ENCODE measurements around the gene SLBP. TPM values are rescaled to one million over a fixed set of nuclear protein-coding genes. Genes with fewer than 3 reads are reported as not detected.
"Not testable (repeated sequence)": the region's sequence is repeated elsewhere in the genome, so short reads cannot be mapped to it uniquely, and the experiment has no call there.

The SLBP gene
- total RNA-seq, 1 experiment from 2014 or later = 63.5 TPM

- DNase-seq (ENCODE audit: extremely low read depth, low read depth) = no peak
Observed at GRCh38 chr4:1683261-1683735, 28.8 kb downstream of the SLBP start.

DNA sequence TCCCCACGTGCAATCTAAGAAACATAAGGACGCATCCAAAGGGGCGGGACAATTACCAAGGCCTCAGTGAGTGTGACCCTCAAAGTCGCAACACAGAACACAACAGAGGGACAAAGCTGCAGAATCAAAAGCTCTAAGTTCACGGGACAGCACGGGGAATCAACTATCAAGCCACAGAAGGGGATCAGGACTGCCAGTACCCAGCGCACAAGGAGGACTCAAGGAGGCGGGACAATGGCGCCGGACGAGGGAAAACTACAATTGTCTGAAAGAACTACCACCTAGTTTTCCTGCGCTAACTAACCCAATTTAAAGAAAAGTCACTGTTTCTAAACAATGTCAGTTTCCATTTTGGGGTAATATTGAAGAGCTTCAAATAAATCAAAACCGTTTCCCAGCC is 29.3 kb downstream of the SLBP start:
- no peak for DNase-seq (ENCODE audit: extremely low read depth, low read depth)

DNA sequence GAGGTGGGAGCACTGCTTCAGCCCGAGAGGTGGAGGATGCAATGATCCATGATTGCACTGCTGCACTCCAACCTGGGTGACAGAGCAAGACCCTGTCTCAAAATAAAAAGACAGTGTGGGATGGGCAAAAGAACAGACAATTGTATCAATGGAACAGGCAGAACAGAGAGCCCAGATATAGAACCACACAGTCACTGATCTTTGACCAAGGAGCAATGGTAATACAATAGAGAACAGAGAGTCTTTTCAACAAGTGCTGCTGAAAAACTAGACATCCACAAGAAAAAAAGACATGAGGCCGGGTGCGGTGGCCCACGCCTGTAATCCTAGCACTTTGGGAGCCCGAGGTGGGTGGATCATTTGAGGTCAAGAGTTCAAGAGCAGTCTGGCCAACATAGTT is 33.9 kb downstream of the SLBP start:
- DNase-seq (ENCODE audit: extremely low read depth, low read depth) = no peak

- peak; percentile 42 for DNase-seq (ENCODE audit: extremely low read depth, low read depth)
Observed at GRCh38 chr4:1676605-1677525, 35.3 kb downstream of the SLBP start.

DNA sequence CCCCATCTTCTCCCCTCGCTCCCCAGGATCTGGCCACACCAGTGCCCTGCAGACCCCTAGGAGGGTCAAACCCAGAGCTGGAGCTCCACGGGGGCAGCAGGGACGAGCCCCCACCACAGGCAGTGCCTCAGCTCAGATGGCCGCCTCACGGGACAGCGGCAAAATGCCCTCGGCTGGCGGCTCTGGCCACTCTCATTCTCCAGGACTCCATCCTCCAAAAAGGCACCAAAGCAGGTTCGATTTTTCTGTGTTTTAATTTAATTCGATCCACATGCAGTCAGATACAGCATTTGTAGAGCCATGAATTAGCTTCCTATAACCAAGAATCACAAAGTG is 36.3 kb downstream of the SLBP start:
- DNase-seq (ENCODE audit: extremely low read depth, low read depth) = no peak

DNA sequence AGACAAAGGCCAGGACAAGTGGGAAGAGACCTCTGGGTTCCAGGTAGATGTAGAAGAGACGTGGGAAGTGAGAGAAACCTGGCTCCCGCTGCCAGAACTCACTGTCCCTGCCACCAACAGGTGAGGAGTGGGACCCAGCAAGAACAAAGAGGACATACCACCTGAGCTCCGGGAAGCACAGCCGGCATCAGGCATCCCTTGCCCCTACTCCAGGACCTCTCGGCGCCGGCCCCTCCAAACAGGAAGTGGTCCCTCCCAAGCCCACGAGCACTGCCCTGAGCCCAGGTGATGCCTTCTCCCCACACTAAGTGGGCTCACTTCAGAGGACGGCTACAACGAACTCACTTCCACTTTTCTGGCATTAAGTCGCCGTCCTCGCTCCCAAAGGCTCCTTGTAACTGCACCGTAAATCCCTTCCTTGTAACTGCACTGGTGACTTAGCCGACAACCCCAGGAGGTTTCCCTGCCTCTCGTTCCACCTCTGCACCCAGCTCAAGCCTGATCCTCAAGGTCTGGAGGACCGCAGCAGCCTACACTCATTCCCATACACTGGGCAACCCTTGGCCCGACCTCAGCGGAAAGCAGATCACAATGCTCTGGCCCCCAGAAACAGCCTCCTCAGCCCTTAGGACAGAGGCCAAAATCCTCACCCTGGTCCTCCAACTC is 36.9 kb downstream of the SLBP start:
- DNase-seq (ENCODE audit: extremely low read depth, low read depth) = no peak

GRCh38 chr4:1674682-1675081 is 37.4 kb downstream of the SLBP start:
- DNase-seq (ENCODE audit: extremely low read depth, low read depth) = no peak

GRCh38 chr4:1673671-1674070 is 38.4 kb downstream of the SLBP start:
- DNase-seq (ENCODE audit: extremely low read depth, low read depth) = no peak

DNA sequence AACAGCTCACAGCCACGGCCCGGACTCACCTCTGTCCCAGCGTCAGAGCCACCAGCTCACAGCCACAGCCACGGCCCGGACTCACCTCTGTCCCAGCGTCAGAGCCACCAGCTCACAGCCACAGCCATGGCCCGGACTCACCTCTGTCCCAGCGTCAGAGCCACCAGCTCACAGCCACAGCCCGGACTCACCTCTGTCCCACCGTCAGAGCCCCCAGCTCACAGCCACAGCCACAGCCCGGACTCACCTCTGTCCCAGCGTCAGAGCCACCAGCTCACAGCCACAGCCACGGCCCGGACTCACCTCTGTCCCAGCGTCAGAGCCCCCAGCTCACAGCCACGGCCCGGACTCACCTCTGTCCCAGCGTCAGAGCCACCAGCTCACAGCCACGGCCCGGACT is 41.1 kb downstream of the SLBP start:
- not testable (repeated sequence) for DNase-seq (ENCODE audit: extremely low read depth, low read depth)

DNA sequence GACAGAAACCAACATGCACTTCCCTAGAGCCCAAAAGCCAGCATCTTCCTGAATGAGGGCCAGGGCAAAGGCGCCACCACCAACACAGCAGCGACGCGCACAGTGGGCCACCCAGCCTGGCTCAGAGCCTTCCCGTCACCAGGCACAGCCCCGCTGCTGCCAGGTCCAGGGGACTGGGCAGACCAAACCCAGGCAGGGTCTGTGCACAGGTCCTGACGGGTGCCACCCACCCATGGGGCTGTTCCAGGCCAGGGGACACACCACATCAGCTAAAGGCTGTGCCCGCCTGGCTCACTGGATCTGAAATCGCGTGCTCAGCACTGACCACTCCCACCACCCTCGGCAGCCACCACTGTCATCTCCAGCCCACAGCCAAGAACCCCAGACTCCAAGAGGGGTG is 41.8 kb downstream of the SLBP start:
- no peak for DNase-seq (ENCODE audit: extremely low read depth, low read depth)

- no peak for DNase-seq (ENCODE audit: extremely low read depth, low read depth)
Observed at GRCh38 chr4:1669850-1670249, 42.3 kb downstream of the SLBP start.

- no peak for DNase-seq (ENCODE audit: extremely low read depth, low read depth)
Observed at GRCh38 chr4:1669270-1669669, 42.8 kb downstream of the SLBP start.

GRCh38 chr4:1668488-1668840 is 43.7 kb downstream of the SLBP start:
- DNase-seq (ENCODE audit: extremely low read depth, low read depth) = no peak

- DNase-seq (ENCODE audit: extremely low read depth, low read depth) = no peak
Observed at GRCh38 chr4:1667273-1667672, 44.8 kb downstream of the SLBP start.

GRCh38 chr4:1666391-1666790 is 45.7 kb downstream of the SLBP start:
- DNase-seq (ENCODE audit: extremely low read depth, low read depth) = no peak

GRCh38 chr4:1664141-1664540 is 48.0 kb downstream of the SLBP start:
- DNase-seq (ENCODE audit: extremely low read depth, low read depth) = no peak

- DNase-seq (ENCODE audit: extremely low read depth, low read depth) = no peak
Observed at GRCh38 chr4:1663549-1663948, 48.6 kb downstream of the SLBP start.

GRCh38 chr4:1661695-1662094 is 50.4 kb downstream of the SLBP start:
- no peak for DNase-seq (ENCODE audit: extremely low read depth, low read depth)

GRCh38 chr4:1660948-1661677 is 51.0 kb downstream of the SLBP start:
- DNase-seq (ENCODE audit: extremely low read depth, low read depth) = no peak

- no peak for DNase-seq (ENCODE audit: extremely low read depth, low read depth)
Observed at GRCh38 chr4:1659104-1660043, 52.7 kb downstream of the SLBP start.
